Measurements from ENCODE around the gene MCU.

MCU gene

GRCh38 chr10:72810976-72811375, 119.0 kb downstream of the MCU start:
- no peak for DNase-seq

- no peak for DNase-seq
Observed at GRCh38 chr10:72812415-72812752, 120.4 kb downstream of the MCU start.

GRCh38 chr10:72812753-72813430, 120.9 kb downstream of the MCU start:
- no peak for DNase-seq

- DNase-seq: no peak
Observed at GRCh38 chr10:72814099-72814790, 122.3 kb downstream of the MCU start.

GRCh38 chr10:72816565-72816964, 124.6 kb downstream of the MCU start:
- DNase-seq: no peak

GRCh38 chr10:72818076-72818475, 126.1 kb downstream of the MCU start:
- no peak for DNase-seq

- DNase-seq: no peak
Observed at GRCh38 chr10:72819053-72819452, 127.1 kb downstream of the MCU start.

- DNase-seq: no peak
Observed at GRCh38 chr10:72821606-72822005, 129.7 kb downstream of the MCU start.

GRCh38 chr10:72822342-72822986, 130.5 kb downstream of the MCU start:
- no peak for DNase-seq

- no peak for DNase-seq
Observed at GRCh38 chr10:72825163-72825562, 133.2 kb downstream of the MCU start.

- no peak for DNase-seq
Observed at GRCh38 chr10:72826346-72826745, 134.4 kb downstream of the MCU start.

- no peak for DNase-seq
Observed at GRCh38 chr10:72828294-72828693, 136.4 kb downstream of the MCU start.

GRCh38 chr10:72830625-72831024, 138.7 kb downstream of the MCU start:
- DNase-seq: no peak

- DNase-seq: no peak
Observed at GRCh38 chr10:72831696-72832409, 139.9 kb downstream of the MCU start.

- no peak for DNase-seq
Observed at GRCh38 chr10:72832701-72833100, 140.8 kb downstream of the MCU start.

GRCh38 chr10:72834183-72834825, 142.4 kb downstream of the MCU start:
- DNase-seq: peak; percentile 40

GRCh38 chr10:72840319-72840718, 148.4 kb downstream of the MCU start:
- no peak for DNase-seq

GRCh38 chr10:72841487-72841886, 149.5 kb downstream of the MCU start:
- DNase-seq: no peak

GRCh38 chr10:72842164-72842563, 150.2 kb downstream of the MCU start:
- DNase-seq: no peak

GRCh38 chr10:72846238-72846637, 154.3 kb downstream of the MCU start:
- DNase-seq: no peak

GRCh38 chr10:72847681-72848080, 155.7 kb downstream of the MCU start:
- DNase-seq: no peak

- DNase-seq: no peak
Observed at GRCh38 chr10:72850861-72851260, 158.9 kb downstream of the MCU start.

GRCh38 chr10:72851509-72851908, 159.6 kb downstream of the MCU start:
- DNase-seq: no peak
